ENCODE results near the gene SOS1. TPM values are rescaled to one million over a fixed set of nuclear protein-coding genes. Genes with fewer than 3 reads are reported as not detected.
"Not testable (repeated sequence)": the region's sequence is repeated elsewhere in the genome, so short reads cannot be mapped to it uniquely, and the experiment has no call there.

SOS1 gene
- 10 to 100 TPM; 20.8 to 26.9 TPM for total RNA-seq
- long read RNA-seq: 0 reads

GRCh38 chr2:39120771-39121522 lies at the start of gene SOS1:
Gene SOS1 (minus strand): TSS chr2:39121051. CDS start chr2:39120422, 629 bp downstream.
- DNase-seq (peak; percentile 97), ATAC-seq (peak; percentile 81 to 85)
- intact Hi-C loops (cut with DNase I): loop anchor here in 1 of 2 donors (5.0 kb wide), 1 partner anchor 64 kb away; no protein-coding TSS in a partner anchor

- ATAC-seq (no peak), DNase-seq (no peak)
- intact Hi-C loops (cut with DNase I): no loop called here
Measured at GRCh38 chr2:39164089-39164488, 43.2 kb upstream of the SOS1 start.

- ATAC-seq (no peak), DNase-seq (no peak)
- intact Hi-C loops (cut with DNase I): no loop called here
Measured at GRCh38 chr2:39160982-39161381, 40.1 kb upstream of the SOS1 start.

- intact Hi-C loops (cut with DNase I): loop anchor here in 1 of 2 donors (10.0 kb wide), 1 partner anchor 46 kb away; no protein-coding TSS in a partner anchor
- DNase-seq: no peak
- ATAC-seq: no peak
Measured at GRCh38 chr2:39159283-39159682, 38.4 kb upstream of the SOS1 start.

GRCh38 chr2:39158351-39158750 lies 37.5 kb upstream of the SOS1 start:
- no peak for ATAC-seq
- intact Hi-C loops (cut with DNase I): loop anchor here in 1 of 2 donors (10.0 kb wide), 1 partner anchor 46 kb away; no protein-coding TSS in a partner anchor
- DNase-seq: no peak

GRCh38 chr2:39156846-39157245 lies 36.0 kb upstream of the SOS1 start:
- ATAC-seq (no peak), DNase-seq (no peak)
- intact Hi-C loops (cut with DNase I): loop anchor here in 1 of 2 donors (10.0 kb wide), 1 partner anchor 48 kb away; no protein-coding TSS in a partner anchor

- DNase-seq (no peak), ATAC-seq (peak; percentile 72 to 76)
- intact Hi-C loops (cut with DNase I): loop anchor here in 1 of 2 donors (10.0 kb wide), 1 partner anchor 49 kb away; no protein-coding TSS in a partner anchor
Measured at GRCh38 chr2:39156107-39156506, 35.3 kb upstream of the SOS1 start.

- DNase-seq, ATAC-seq: not testable (repeated sequence)
- intact Hi-C loops (cut with DNase I): loop anchor here in 1 of 2 donors (10.0 kb wide), 1 partner anchor 49 kb away; no protein-coding TSS in a partner anchor
Measured at GRCh38 chr2:39155573-39155972, 34.7 kb upstream of the SOS1 start.

GRCh38 chr2:39154944-39155343 lies 34.1 kb upstream of the SOS1 start:
- DNase-seq (no peak), ATAC-seq (no peak)
- intact Hi-C loops (cut with DNase I): loop anchor here in 1 of 2 donors (10.0 kb wide), 1 partner anchor 50 kb away; no protein-coding TSS in a partner anchor

- no peak for ATAC-seq
- intact Hi-C loops (cut with DNase I): loop anchor here in 1 of 2 donors (10.0 kb wide), 1 partner anchor 51 kb away; no protein-coding TSS in a partner anchor
Measured at GRCh38 chr2:39153312-39153711, 32.5 kb upstream of the SOS1 start.

GRCh38 chr2:39152504-39152903 lies 31.7 kb upstream of the SOS1 start:
- ATAC-seq (no peak), DNase-seq (no peak)
- intact Hi-C loops (cut with DNase I): loop anchor here in 1 of 2 donors (10.0 kb wide), 1 partner anchor 52 kb away; no protein-coding TSS in a partner anchor

More at GRCh38 chr2:39153312-39153711, 32.5 kb upstream of the SOS1 start:
- DNase-seq: no peak

- intact Hi-C loops (cut with DNase I): loop anchor here in 1 of 2 donors (10.0 kb wide), 1 partner anchor 54 kb away; no protein-coding TSS in a partner anchor
Measured at GRCh38 chr2:39150890-39151497, 30.1 kb upstream of the SOS1 start.

GRCh38 chr2:39150102-39150562 lies 29.3 kb upstream of the SOS1 start:
- DNase-seq (no peak), ATAC-seq (no peak)
- intact Hi-C loops (cut with DNase I): loop anchor here in 1 of 2 donors (10.0 kb wide), 1 partner anchor 55 kb away; no protein-coding TSS in a partner anchor

More at GRCh38 chr2:39150890-39151497, 30.1 kb upstream of the SOS1 start:
- ATAC-seq (no peak), DNase-seq (no peak)

- ATAC-seq (no peak), DNase-seq (no peak)
- intact Hi-C loops (cut with DNase I): no loop called here
Measured at GRCh38 chr2:39146630-39147029, 25.8 kb upstream of the SOS1 start.

- no peak for DNase-seq
- intact Hi-C loops (cut with DNase I): no loop called here
- no peak for ATAC-seq
Measured at GRCh38 chr2:39145906-39146421, 25.1 kb upstream of the SOS1 start.

GRCh38 chr2:39144416-39144815 lies 23.6 kb upstream of the SOS1 start:
- intact Hi-C loops (cut with DNase I): no loop called here
- ATAC-seq (no peak), DNase-seq (no peak)

GRCh38 chr2:39142904-39143605 lies 22.2 kb upstream of the SOS1 start:
- intact Hi-C loops (cut with DNase I): no loop called here
- no peak for ATAC-seq
- DNase-seq: no peak

GRCh38 chr2:39141334-39142271 lies 20.8 kb upstream of the SOS1 start:
- intact Hi-C loops (cut with DNase I): no loop called here
- no peak for DNase-seq
- ATAC-seq: peak; percentile 69 to 72
